ENCODE data around the gene EML3.

- TF ChIP-seq SMC3 (conservative IDR thresholded peaks at IDR 0.05; ENCODE audit: poor library complexity) (no peak), EP300 (conservative IDR thresholded peaks at IDR 0.05; ENCODE audit: poor library complexity, severe bottlenecking) (no peak), EZH2 (IDR thresholded peaks at IDR 0.05; ENCODE audit: borderline replicate concordance, insufficient read depth, low read length, poor library complexity, severe bottlenecking) (no peak), POLR2AphosphoS5 (IDR thresholded peaks at IDR 0.05) (no peak), RAD21 (conservative IDR thresholded peaks at IDR 0.05) (no peak)
- TF ChIP-seq, protein P1, sequence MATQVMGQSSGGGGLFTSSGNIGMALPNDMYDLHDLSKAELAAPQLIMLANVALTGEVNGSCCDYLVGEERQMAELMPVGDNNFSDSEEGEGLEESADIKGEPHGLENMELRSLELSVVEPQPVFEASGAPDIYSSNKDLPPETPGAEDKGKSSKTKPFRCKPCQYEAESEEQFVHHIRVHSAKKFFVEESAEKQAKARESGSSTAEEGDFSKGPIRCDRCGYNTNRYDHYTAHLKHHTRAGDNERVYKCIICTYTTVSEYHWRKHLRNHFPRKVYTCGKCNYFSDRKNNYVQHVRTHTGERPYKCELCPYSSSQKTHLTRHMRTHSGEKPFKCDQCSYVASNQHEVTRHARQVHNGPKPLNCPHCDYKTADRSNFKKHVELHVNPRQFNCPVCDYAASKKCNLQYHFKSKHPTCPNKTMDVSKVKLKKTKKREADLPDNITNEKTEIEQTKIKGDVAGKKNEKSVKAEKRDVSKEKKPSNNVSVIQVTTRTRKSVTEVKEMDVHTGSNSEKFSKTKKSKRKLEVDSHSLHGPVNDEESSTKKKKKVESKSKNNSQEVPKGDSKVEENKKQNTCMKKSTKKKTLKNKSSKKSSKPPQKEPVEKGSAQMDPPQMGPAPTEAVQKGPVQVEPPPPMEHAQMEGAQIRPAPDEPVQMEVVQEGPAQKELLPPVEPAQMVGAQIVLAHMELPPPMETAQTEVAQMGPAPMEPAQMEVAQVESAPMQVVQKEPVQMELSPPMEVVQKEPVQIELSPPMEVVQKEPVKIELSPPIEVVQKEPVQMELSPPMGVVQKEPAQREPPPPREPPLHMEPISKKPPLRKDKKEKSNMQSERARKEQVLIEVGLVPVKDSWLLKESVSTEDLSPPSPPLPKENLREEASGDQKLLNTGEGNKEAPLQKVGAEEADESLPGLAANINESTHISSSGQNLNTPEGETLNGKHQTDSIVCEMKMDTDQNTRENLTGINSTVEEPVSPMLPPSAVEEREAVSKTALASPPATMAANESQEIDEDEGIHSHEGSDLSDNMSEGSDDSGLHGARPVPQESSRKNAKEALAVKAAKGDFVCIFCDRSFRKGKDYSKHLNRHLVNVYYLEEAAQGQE (IDR thresholded peaks at IDR 0.05; ENCODE audit: borderline replicate concordance), result no peak
- TF ChIP-seq, protein P2, sequence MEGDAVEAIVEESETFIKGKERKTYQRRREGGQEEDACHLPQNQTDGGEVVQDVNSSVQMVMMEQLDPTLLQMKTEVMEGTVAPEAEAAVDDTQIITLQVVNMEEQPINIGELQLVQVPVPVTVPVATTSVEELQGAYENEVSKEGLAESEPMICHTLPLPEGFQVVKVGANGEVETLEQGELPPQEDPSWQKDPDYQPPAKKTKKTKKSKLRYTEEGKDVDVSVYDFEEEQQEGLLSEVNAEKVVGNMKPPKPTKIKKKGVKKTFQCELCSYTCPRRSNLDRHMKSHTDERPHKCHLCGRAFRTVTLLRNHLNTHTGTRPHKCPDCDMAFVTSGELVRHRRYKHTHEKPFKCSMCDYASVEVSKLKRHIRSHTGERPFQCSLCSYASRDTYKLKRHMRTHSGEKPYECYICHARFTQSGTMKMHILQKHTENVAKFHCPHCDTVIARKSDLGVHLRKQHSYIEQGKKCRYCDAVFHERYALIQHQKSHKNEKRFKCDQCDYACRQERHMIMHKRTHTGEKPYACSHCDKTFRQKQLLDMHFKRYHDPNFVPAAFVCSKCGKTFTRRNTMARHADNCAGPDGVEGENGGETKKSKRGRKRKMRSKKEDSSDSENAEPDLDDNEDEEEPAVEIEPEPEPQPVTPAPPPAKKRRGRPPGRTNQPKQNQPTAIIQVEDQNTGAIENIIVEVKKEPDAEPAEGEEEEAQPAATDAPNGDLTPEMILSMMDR (IDR thresholded peaks at IDR 0.05; ENCODE audit: poor library complexity, severe bottlenecking), result no peak
Measured at GRCh38 chr11:62622476-62623089, 10.0 kb upstream of the EML3 start.
